Activated T-cell treated with anti-CD3 and anti-CD28 coated beads, Interleukin-2, amount 50 U/mL, for 24 hours (primary cell): ENCODE data around the gene IGSF3.
"Not testable (repeated sequence)": the region's sequence is repeated elsewhere in the genome, so short reads cannot be mapped to it uniquely, and the experiment has no call there.

Experiments
- DNase-seq: peaks from one replicate; pipeline ENCODE4 v3.0.0-alpha.2; 2020
- H3K27ac Mint-ChIP-seq: 2 replicates; pipeline ENCODE4 v1.8.0; 2020; ENCODE audit warnings: mild to moderate bottlenecking, mixed read lengths
- H3K27me3 Mint-ChIP-seq: 2 replicates; pipeline ENCODE4 v1.8.0; 2020; ENCODE audit warnings: mixed read lengths
- H3K36me3 Mint-ChIP-seq: 2 replicates; pipeline ENCODE4 v1.8.0; 2020; ENCODE audit warnings: low read depth, mixed read lengths
- H3K4me1 Mint-ChIP-seq: 2 replicates; pipeline ENCODE4 v1.8.0; 2020; ENCODE audit warnings: low read depth, mixed read lengths
- H3K4me3 Mint-ChIP-seq: 2 replicates; pipeline ENCODE4 v1.8.0; 2020; ENCODE audit warnings: mild to moderate bottlenecking, moderate library complexity, mixed read lengths
- H3K9me3 Mint-ChIP-seq: 2 replicates; pipeline ENCODE4 v1.8.0; 2020; ENCODE audit warnings: mixed read lengths

IGSF3 gene

GRCh38 chr1:116620392-116620791 is 47.1 kb downstream of the IGSF3 start:
- not testable (repeated sequence) for H3K36me3 Mint-ChIP-seq, DNase-seq, H3K4me3 Mint-ChIP-seq, H3K27ac Mint-ChIP-seq, H3K4me1 Mint-ChIP-seq, H3K9me3 Mint-ChIP-seq
- peaks cover 10% of the 10 kb centered on the region for H3K27me3 Mint-ChIP-seq

GRCh38 chr1:116619106-116619505 is 48.4 kb downstream of the IGSF3 start:
- not testable (repeated sequence) for H3K4me1 Mint-ChIP-seq, H3K36me3 Mint-ChIP-seq, DNase-seq, H3K27ac Mint-ChIP-seq, H3K4me3 Mint-ChIP-seq, H3K9me3 Mint-ChIP-seq
- peaks cover 10% of the 10 kb centered on the region for H3K27me3 Mint-ChIP-seq

DNA sequence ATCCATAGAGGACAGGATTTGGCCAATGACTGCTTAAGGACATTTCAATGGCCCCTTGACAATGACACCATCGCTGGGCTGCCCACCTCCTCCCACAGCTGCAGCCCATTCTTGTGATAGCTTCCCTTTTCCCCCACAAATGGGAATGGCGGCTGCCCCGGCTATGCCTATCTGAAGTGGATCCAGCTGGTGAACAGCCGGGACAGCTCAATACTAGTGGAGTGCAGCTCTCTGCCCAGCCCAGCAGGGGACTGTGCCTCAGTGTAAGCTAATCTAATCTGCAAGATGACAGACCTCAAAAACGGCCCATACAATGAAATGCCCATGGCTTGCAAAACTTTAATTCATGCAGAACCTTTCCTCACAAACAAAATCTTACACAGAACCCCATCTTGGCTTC is 49.7 kb downstream of the IGSF3 start:
- DNase-seq, H3K4me1 Mint-ChIP-seq, H3K36me3 Mint-ChIP-seq, H3K4me3 Mint-ChIP-seq, H3K9me3 Mint-ChIP-seq, H3K27ac Mint-ChIP-seq: not testable (repeated sequence)
- peaks cover 10% of the 10 kb centered on the region for H3K27me3 Mint-ChIP-seq

- H3K9me3 Mint-ChIP-seq, H3K36me3 Mint-ChIP-seq, H3K27ac Mint-ChIP-seq, H3K4me3 Mint-ChIP-seq, DNase-seq: not testable (repeated sequence)
- Mint-ChIP-seq H3K4me1 (peaks cover 17% of the 10 kb centered on the region), H3K27me3 (peaks cover 13% of the 10 kb centered on the region)
These were observed 53.7 kb downstream of the IGSF3 start for GRCh38 chr1:116613825-116614224.

DNA sequence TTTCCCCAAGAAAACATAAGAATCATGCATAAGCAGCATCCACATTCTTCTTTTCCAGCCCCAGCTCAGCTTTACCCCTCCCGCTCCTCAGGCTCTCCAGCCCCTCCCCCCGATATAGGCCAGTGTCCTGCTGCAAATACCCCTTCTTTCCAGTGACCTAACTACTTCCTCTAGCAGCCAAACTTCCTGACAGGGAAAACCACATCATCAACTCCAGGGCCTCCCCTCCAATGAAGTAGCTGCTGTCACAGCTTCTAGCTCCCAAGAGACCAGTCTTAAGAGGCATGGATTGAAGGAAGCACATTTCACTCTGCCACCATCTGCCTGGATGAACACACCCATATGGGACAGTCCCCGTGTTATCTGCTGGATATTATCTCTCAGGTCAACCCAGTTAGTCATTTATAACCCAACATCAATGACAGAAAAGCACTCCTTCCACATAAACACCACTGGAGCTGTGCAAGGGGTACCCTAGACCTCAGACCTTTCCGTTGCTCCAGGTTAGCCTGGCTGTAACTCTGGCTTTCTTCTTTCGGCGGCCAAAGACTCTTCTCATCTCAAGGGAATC is 57.6 kb downstream of the IGSF3 start:
- H3K4me1 Mint-ChIP-seq: peaks cover 44% of the 10 kb centered on the region
- peak overlapping the region; percentile 81 for H3K27ac Mint-ChIP-seq
- not testable (repeated sequence) for DNase-seq, H3K27me3 Mint-ChIP-seq, H3K4me3 Mint-ChIP-seq, H3K36me3 Mint-ChIP-seq, H3K9me3 Mint-ChIP-seq

- Mint-ChIP-seq H3K4me3 (peak overlapping the region; percentile 4), H3K4me1 (peaks cover 44% of the 10 kb centered on the region), H3K27ac (peak overlapping the region; percentile 85)
- H3K27me3 Mint-ChIP-seq, H3K9me3 Mint-ChIP-seq, DNase-seq, H3K36me3 Mint-ChIP-seq: not testable (repeated sequence)
These were observed 58.7 kb downstream of the IGSF3 start for GRCh38 chr1:116608841-116609240.

DNA sequence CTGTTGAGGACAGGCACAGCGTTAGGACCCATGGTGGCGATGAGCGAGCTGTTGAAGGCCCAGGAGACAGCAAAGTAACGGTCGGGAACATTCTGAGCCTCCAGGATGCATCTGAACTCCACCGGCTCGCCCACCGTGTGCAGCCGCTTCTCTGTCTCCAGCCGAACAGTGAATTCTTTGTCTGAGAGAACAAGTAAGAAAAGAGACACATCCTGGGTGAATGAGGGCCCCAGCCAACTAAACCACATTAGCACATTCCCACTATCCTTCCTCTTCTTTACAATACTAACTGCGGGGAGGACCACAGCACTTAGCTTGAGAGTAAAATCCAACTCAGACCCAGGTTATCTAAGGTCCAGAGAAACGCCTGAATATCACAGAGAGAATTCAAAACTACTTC is 59.4 kb downstream of the IGSF3 start:
- Mint-ChIP-seq H3K4me3 (peak overlapping the region; percentile 65), H3K4me1 (peaks cover 44% of the 10 kb centered on the region), H3K27ac (peak overlapping the region; percentile 85)
- not testable (repeated sequence) for H3K9me3 Mint-ChIP-seq, DNase-seq, H3K36me3 Mint-ChIP-seq, H3K27me3 Mint-ChIP-seq

DNA sequence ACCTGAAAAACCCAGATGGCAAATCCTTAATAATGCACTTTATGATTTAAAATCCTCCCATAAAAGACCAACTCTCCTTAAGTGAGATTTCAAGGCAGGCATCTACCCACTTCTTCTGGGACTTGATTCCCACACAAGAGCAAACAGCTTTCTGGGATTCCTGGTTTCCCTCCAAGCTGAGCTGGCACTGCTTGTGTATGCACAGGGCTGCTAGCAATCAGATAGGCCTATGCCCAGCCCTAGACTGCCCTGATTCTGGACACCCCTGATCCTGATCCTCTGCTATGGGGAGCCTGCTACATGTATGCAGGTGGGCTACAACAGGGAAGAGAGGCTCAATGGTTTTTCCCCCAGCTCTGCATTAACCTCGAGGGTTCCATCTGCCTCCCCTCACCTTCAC is 60.1 kb downstream of the IGSF3 start:
- not testable (repeated sequence) for H3K36me3 Mint-ChIP-seq, H3K9me3 Mint-ChIP-seq, DNase-seq, H3K27me3 Mint-ChIP-seq
- peak overlapping the region; percentile 65 for H3K4me3 Mint-ChIP-seq
- peaks cover 44% of the 10 kb centered on the region for H3K4me1 Mint-ChIP-seq
- H3K27ac Mint-ChIP-seq: peak overlapping the region; percentile 47

DNA sequence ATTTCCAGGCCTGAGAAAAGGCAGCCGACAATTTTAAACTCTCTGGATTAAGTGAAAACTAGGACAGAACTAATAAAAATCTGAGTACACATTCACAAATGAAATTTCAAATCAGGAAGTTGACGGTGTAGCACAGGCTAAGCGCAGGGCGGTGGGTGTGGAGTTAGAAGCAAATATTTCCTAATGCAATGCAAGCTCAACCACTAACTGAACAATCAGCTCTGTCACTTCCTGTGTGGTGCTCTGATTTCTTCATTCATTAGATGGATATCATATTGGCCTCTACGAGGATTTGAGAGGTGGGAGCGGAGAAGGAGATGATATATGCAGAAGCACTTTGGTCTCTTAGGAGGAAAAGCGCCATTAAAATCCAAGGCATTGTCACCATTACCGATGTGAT is 61.5 kb downstream of the IGSF3 start:
- peaks cover 44% of the 10 kb centered on the region for H3K4me1 Mint-ChIP-seq
- H3K27me3 Mint-ChIP-seq, H3K36me3 Mint-ChIP-seq, H3K27ac Mint-ChIP-seq, H3K9me3 Mint-ChIP-seq, DNase-seq: not testable (repeated sequence)
- peak overlapping the region; percentile 47 for H3K4me3 Mint-ChIP-seq

DNA sequence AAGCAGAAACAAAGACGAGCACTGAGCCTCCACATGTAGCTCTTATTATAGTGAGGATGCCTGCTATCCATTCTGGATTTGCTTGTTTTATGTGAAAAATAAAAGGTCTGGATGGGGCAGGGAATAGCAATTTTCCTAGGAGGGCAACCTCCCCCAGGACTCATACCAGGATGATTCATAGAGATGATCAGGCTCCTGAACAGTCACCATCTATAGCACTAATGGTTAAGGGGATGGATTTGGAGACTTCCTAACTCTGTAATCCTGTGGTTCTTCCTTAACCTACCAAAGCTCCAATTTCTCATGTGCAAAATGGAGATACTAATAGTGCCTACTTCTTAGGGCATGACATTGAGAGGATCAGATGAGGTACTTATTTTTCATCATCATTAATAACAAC is 62.2 kb downstream of the IGSF3 start:
- peaks cover 40% of the 10 kb centered on the region for H3K4me1 Mint-ChIP-seq
- H3K36me3 Mint-ChIP-seq: no peaks in the 10 kb centered on the region
- no peak overlapping the region for H3K27ac Mint-ChIP-seq
- DNase-seq: no peak
- H3K27me3 Mint-ChIP-seq: no peaks in the 10 kb centered on the region
- H3K9me3 Mint-ChIP-seq: no peaks in the 10 kb centered on the region
- no peak overlapping the region for H3K4me3 Mint-ChIP-seq

DNA sequence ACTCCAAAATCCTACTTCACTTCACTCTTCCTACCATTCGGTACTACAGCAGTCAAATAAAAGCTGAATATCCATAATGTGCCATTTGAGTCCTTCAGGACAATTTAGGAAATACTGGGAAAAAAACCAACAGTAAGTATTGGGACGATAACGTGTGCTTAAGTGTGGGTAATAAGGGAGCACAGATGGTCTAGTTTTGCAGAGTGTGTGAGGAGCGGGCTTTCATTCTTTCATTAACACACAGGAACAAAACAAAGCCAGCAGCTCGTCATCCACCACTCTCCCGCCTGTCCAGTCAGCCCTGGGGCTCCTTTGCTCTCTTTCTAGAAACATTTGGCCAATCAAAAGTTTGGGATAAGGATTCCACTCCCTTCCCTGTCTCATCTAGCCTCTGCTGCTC is 63.1 kb downstream of the IGSF3 start:
- not testable (repeated sequence) for DNase-seq, H3K36me3 Mint-ChIP-seq, H3K27ac Mint-ChIP-seq, H3K27me3 Mint-ChIP-seq, H3K9me3 Mint-ChIP-seq, H3K4me3 Mint-ChIP-seq
- H3K4me1 Mint-ChIP-seq: peaks cover 31% of the 10 kb centered on the region

DNA sequence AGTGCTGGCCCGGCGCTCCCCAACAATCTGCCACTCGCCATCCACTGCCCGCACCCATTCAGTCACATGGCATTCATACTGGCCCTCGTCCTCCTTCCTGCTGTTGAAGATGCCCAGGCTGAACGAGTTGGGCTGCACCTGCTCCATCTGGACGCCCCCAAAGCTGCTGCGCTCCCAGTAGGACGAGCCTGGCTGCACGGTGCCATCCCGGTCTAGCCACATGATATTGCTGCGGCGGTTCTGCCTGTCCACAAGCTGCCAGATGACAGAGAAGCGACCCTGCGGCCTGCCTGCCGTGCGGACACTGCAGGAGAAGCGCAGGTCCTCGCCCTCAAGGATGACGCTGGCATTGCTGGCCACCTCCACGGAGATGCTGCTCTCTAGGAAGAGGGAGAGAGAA is 63.9 kb downstream of the IGSF3 start:
- not testable (repeated sequence) for H3K36me3 Mint-ChIP-seq, DNase-seq, H3K4me3 Mint-ChIP-seq, H3K27ac Mint-ChIP-seq, H3K27me3 Mint-ChIP-seq, H3K9me3 Mint-ChIP-seq
- peaks cover 32% of the 10 kb centered on the region for H3K4me1 Mint-ChIP-seq

DNA sequence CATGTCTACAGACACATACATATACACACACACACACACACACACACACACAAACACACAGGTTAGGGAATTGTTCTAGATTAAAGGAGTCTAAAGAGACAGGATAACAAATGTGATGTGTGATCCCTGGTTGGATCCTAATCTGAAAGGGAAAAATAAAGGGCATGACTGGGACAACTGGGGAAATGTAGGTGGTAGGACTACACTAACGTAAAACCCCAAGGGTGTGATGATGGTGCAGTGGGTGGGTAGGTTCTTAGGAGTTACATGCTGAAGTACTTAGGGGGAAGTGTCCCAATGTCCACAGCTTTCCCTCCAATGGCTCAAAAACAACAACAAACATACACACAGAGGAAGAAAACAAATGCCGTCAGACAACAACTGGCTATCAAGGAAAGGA is 68.2 kb downstream of the IGSF3 start:
- not testable (repeated sequence) for H3K27ac Mint-ChIP-seq, H3K27me3 Mint-ChIP-seq, H3K36me3 Mint-ChIP-seq, DNase-seq, H3K9me3 Mint-ChIP-seq, H3K4me3 Mint-ChIP-seq
- H3K4me1 Mint-ChIP-seq: peaks cover 30% of the 10 kb centered on the region

- not testable (repeated sequence) for H3K4me3 Mint-ChIP-seq, H3K27me3 Mint-ChIP-seq, H3K27ac Mint-ChIP-seq, DNase-seq, H3K36me3 Mint-ChIP-seq, H3K9me3 Mint-ChIP-seq
- peaks cover 30% of the 10 kb centered on the region for H3K4me1 Mint-ChIP-seq
These were observed 69.0 kb downstream of the IGSF3 start for GRCh38 chr1:116598420-116599036.

DNA sequence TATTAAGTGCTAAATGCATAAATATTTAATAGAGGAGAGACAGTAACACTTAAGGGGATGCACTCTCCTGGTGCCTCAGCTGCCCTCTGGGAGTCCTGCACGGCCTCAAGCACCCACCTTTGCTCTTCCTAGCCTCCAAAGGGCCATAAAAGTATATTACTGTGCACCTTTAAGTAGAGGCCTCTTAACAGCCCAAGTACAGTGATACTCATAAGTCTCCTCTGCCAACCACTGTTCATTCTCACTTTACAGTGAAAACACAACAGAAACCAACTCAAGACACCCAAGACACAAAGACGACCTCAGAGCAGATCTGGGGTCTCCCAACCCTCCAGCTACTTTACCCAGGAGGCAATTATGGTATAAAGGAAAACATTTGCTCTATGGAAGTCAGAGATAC is 70.1 kb downstream of the IGSF3 start:
- not testable (repeated sequence) for H3K36me3 Mint-ChIP-seq, H3K4me3 Mint-ChIP-seq, H3K27ac Mint-ChIP-seq, DNase-seq, H3K27me3 Mint-ChIP-seq, H3K9me3 Mint-ChIP-seq
- peaks cover 30% of the 10 kb centered on the region for H3K4me1 Mint-ChIP-seq
